ENCODE measurements around the gene NDUFS4.
"Not testable (repeated sequence)": the region's sequence is repeated elsewhere in the genome, so short reads cannot be mapped to it uniquely, and the experiment has no call there.

NDUFS4 gene

DNA sequence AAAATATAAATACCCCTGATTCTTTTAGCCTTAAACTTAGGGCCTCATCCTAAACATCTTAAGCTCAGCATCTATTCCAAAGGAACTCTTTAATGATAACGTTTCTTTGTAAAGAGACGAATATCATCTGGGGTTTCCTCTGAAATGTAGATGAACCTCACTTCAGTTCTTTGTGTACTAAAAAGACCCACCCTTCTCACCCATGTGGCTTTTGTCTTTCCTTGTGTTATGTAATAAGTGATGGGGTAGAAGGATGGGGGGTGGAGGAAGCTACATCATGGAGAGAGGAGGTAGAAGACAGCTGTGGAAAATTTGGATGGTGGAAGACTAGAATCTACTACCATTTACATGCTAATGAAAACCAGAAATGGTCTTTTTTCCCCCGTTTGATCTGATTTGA lies 111.0 kb downstream of the NDUFS4 start:
- DNase-seq: no peak

DNA sequence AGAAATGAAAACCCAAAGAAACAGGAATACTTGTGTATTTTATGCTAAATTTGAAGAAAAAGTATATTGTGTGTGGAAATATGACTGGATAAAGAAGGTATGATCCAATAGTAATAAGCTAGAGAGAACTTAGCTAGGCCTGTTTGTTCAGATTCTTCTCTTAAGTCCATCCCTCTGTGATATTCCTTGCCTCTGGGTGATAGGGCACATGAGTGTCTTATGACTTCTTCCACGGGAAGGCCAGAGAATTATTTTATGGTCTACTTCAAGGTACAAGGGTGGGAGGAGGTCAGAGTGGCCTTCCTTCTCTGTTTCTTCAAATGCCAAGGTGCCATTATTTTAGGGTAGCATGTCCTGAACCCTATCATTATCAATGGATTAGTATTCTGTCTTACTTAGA lies 113.7 kb downstream of the NDUFS4 start:
- DNase-seq: no peak

DNA sequence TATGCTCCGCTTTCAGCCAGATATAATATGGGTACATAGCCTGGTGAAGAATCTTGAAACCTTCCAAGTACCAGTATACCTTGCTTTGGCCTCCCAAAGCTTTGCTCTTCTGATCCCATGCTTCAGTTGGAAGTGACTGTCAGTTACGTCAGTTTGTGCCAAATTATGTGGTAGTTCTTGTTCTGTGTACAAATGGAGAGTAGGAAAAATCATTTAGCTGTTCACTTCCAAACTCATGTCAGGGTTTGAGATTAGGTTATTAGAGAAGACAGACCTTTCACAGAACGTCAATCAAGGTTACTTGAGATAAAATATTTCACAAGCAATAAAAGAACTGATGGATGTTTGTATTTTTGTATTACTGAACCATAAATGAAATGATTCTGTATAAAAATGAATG lies 117.2 kb downstream of the NDUFS4 start:
- no peak for DNase-seq

DNA sequence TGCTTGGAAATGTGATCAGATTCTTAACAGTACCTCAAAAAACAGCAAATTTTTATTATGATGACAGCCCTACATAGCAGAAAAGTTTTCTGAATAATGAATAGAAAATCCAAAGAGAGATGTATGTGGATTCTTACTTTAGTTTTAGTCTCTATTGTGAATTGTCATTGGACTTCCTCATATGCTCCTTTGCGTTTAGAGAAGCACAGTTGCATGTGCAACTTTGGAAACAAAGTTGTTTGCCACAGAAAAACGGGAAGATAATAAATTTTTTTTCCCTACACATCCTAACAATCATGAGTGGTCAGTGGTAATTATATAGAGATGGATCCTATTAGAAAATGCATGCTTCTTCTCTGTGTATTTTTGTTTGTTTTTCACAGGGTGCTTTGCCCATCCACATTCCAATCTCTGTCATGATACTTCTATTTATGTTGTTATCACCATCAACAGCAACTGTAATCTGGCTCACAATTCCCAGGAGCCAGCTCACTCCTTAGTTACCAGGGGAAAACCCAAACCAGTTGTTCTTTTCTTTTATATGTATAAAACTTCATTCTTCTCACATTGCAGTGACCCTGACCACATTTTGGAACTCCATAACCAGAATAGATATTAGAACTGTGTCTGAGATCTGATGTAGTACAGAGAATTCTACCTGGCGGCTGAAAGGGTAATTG lies 118.7 kb downstream of the NDUFS4 start:
- no peak for DNase-seq

DNA sequence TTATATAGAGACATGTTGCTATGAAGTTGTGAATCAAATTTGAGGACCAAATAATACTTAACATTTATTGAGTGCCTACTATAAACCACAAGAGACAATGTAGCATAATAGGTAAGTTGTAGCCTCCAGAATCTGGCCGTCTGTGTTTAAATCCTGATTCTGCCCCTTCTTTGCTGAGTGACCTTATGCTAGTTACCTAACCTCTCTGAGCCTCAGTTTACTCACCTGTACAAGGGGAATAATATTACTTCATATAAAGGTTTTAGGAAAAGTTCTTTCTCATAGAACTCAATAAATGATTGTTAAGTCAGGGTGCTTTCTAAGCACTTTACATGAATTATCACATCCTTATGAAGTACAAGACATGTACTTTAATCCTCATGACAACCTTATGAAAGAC lies 120.6 kb downstream of the NDUFS4 start:
- DNase-seq: no peak

DNA sequence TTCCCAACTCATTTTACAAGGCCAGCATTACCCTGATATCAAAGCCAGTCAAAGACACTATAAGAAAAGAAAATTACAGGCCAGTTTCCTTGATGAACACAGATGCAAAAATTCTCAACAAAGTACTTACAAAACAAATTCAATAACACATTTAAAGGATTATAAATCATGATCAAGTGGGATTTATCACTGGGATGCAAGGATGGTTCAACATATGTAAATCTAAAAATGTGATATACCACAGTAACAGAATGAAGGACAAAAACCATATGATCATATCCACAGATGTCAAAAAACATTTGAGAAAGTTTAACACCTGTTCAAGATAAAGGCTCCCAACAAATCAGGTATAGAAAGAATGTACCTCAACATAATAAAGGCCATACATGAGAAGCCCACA lies 130.6 kb downstream of the NDUFS4 start:
- DNase-seq: no peak

DNA sequence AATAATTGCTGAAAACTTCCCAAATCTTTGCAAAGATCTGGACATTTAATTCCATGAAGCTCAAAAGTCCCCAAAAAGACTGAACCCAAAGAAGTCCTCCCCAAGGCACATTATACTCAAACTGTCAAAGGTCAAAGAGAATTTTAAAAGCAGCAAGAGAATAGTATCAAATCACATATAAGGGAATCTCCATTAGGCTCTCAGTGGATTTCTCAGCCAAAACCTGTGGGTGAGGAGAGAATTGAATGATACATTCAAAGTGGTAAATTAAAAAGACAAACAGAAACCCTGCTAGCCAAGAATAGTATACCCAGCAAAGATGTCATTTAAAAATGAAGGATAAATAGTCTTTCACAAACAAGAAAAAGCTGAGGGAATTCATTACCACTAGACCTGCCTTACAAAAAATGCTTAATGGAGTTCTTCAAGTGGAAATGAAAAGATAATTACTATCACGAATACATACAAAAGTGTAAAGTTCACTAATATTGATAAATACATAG lies 134.1 kb downstream of the NDUFS4 start:
- DNase-seq: no peak

DNA sequence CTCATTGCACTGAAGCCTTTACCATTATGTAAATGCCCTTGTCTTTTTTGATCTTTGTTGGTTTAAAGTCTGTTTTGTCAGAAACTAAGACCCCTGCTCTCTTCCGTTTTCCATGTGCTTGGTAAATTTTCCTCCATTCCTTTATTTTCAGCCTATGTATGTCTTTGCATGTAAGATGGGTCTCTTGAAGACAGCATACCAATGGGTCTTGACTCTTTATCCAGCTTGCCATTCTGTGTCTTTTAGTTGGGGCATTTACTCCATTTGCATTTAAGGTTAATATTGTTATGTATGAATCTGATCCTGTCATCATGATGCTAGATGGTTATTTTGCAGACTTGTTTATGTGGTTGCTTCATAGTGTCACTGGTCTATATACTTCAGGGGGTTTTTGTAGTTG lies 150.0 kb downstream of the NDUFS4 start:
- not testable (repeated sequence) for DNase-seq

DNA sequence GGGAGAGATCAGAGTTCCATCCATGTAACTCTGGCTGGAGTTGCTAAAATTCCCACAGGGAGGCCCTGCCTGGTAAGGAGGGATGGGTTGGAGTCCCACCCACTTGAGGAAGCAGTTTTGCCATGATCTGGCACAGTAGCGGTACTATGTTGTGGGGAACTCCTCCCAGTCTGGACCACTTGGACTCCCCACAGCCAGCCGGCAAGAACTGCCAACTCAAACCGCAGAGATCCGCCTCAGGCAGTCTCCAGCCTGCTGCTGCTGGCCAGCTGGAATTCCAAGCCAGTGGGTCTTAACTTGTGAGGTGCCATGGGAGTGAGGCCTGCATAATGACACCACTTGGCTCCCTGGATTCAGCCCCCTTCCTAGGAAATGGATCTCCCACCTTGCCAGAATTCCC lies 151.9 kb downstream of the NDUFS4 start:
- DNase-seq: no peak

DNA sequence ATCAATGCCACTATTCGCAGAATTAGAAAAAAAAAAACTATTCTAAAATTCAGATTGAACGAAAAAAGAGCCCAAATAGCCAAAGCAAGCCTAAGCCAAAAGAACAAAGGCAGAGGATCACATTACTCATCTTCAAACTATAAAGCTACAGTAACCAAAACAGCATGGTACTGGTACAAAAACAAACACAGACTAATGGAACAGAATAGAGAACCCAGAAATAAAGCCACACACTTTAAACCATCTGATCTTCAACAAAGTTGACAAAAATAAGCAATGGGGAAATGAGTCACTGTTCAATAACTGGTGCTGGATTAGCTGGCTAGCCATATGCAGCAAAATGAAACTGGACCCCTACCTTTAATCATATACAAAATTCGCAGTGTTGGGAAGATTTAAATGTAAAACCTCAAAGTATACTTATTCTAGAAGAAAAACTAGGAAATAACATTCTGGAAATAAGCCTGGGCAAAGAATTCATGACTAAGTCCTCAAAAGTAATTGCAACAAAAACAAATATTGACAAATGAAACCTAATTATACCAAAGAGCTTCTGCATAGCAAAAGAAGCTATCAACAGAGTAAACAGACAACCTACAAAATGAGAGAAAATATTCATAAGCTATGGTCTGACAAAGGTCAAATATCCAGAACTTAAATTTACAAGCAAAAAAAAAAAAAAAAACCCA lies 153.7 kb downstream of the NDUFS4 start:
- DNase-seq: no peak

DNA sequence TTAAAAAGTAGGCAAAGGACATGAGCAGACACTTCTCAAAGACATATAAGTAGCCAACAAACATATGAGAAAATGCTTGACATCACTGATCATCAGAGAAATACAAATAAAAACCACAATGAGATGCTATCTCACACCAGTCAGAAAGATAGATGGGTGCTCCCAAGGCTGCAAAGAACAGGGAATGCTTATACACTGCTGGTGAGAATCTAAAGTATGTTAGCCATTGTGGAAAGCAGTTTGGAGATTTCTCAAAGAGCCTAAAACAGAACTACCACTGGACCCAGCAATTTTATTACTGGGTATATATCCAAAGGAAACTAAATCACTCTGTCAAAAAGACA lies 154.2 kb downstream of the NDUFS4 start:
- DNase-seq: no peak

DNA sequence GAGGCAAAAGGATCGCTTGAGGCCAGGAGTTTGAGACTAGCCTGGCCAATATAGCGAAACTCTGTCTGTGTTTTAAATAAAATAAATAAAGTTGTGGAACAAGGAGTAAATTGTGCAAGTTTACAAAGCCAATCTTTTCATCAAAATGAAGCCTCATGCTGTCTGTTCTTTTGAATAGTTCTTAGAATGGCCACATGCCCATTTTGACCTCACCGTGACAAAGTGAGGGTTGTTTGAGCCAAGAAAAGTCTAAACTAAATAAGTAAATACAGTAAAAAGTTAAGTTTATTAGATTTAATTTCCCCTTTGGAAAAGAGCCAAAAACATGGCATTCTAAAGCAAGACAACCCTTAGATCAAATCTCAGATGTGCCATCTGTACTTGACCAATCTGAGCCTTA lies 165.7 kb downstream of the NDUFS4 start:
- DNase-seq: no peak

DNA sequence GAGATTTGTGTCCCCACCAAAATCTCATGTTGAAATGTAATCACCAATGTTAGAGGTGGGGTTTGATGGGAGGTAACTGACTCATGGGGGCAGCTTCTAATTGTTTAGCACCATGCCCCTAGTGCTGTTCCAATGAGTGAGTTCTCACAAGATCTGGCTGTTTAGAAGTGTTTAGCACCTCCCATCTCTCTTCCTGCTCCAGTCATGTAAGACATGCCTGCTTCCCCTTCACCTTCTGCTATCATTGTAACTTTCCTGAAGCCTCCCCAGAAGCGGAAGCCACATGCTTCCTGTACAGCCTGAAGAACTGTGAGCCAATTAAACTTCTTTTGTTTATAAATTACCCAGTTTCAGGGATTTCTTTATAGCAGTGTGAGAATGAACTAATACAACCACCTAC lies 170.5 kb downstream of the NDUFS4 start:
- peak; percentile 86 for DNase-seq

Data from GDM1 (cell line).